Chondrocyte (in vitro differentiated cells): ENCODE results near the gene HS6ST2. TPM values are rescaled to one million over a fixed set of nuclear protein-coding genes. Genes with fewer than 3 reads are reported as not detected.

Experiments used
- DNase-seq: peaks from one replicate; pipeline ENCODE4 v3.0.0; 2021; ENCODE audit warnings: mixed read lengths, low spot score
- H3K27ac Mint-ChIP-seq: one replicate; pipeline ENCODE4 v1.8.0; 2021; ENCODE audit warnings: mild to moderate bottlenecking, moderate library complexity, mixed read lengths; ENCODE audit not compliant: unreplicated experiment
- H3K27me3 Mint-ChIP-seq: 2 replicates; pipeline ENCODE4 v1.8.0; 2021; ENCODE audit warnings: low read depth, mixed read lengths
- H3K36me3 Mint-ChIP-seq: 2 replicates; pipeline ENCODE4 v1.8.0; 2021; ENCODE audit warnings: low read depth, mixed read lengths
- H3K4me1 Mint-ChIP-seq: 2 replicates; pipeline ENCODE4 v1.8.0; 2021; ENCODE audit warnings: low read depth, mild to moderate bottlenecking, mixed read lengths
- H3K4me3 Mint-ChIP-seq: one replicate; pipeline ENCODE4 v1.8.0; 2021; ENCODE audit warnings: mild to moderate bottlenecking, moderate library complexity, mixed read lengths; ENCODE audit not compliant: unreplicated experiment
- H3K9me3 Mint-ChIP-seq: 2 replicates; pipeline ENCODE4 v1.8.0; 2021; ENCODE audit warnings: low read depth, mixed read lengths
- total RNA-seq: library from RNA; stranded (reverse); gene quantifications from 3 replicates; pipeline ENCODE4 v1.2.1, GENCODE V29; 2021
- TF ChIP-seq, protein P1 (sequence below): fragments of 200-600 bp; sonication (generic); IDR thresholded peaks from 2 replicates; pipeline ENCODE4 v1.5.0; 2021; ENCODE audit warnings: antibody characterized with exemption, mild to moderate bottlenecking, moderate library complexity

Gene HS6ST2
- total RNA-seq, 1 donor from 2014 or later, result 1.9 TPM

DNA sequence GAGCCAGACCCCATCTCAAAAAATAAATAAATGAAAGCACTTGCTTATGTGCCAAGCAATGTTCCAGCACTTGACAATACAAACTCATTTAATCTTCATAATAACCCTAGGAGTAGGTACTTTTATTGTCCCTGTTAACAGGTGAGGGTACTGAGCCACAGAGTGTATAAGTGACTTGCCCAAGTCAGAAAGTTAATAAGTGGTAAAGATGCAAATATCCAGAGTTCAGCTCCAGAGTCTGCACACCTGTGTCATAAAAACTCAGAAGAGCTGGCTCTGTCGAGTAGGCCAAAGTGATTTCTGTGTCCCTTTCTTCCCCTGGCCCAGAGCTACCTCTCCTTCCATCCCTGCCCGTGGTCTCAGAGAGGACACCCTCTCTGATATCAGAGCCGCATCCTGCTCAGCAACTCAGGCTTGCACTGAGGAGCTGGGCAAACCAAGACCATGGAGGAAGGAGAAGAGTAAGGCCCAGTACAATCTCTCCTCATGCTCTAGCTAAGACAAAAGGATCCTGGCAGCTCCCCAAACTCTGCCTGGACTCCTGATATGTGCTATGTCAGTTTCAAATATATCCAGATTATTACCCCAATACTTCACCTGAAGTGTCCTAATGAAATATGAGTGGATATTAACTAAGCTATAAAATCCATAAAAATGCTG, 136.3 kb downstream of the HS6ST2 start:
- DNase-seq, result no peak
- Mint-ChIP-seq H3K36me3 (no peaks in the 10 kb centered on the region), H3K27ac (no peak overlapping the region), H3K27me3 (no peaks in the 10 kb centered on the region), H3K4me1 (no peaks in the 10 kb centered on the region), H3K9me3 (no peaks in the 10 kb centered on the region), H3K4me3 (no peak overlapping the region)
- TF ChIP-seq, protein P1, sequence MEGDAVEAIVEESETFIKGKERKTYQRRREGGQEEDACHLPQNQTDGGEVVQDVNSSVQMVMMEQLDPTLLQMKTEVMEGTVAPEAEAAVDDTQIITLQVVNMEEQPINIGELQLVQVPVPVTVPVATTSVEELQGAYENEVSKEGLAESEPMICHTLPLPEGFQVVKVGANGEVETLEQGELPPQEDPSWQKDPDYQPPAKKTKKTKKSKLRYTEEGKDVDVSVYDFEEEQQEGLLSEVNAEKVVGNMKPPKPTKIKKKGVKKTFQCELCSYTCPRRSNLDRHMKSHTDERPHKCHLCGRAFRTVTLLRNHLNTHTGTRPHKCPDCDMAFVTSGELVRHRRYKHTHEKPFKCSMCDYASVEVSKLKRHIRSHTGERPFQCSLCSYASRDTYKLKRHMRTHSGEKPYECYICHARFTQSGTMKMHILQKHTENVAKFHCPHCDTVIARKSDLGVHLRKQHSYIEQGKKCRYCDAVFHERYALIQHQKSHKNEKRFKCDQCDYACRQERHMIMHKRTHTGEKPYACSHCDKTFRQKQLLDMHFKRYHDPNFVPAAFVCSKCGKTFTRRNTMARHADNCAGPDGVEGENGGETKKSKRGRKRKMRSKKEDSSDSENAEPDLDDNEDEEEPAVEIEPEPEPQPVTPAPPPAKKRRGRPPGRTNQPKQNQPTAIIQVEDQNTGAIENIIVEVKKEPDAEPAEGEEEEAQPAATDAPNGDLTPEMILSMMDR, result no peak

DNA sequence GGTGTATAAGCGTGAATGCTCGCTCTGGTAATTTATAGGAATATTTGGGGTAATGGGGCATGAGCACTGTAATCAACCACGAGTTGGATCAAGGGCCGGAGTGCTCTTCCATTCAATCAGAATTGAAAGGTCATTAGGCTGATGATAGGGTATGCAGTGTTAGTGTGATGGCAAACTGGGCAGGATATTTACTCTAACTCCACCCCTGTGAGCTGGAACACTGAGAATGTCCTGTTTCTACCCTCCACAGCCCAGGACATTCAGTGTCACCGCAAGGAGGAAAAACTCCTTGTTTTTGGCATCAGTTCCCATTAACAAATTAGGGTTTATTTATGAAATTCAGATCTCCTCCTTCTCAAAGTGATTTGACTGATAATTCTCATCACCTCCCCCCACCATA, 137.8 kb downstream of the HS6ST2 start:
- H3K27ac Mint-ChIP-seq, result no peak overlapping the region
- no peak for DNase-seq
- TF ChIP-seq, protein P1, result no peak
- H3K9me3 Mint-ChIP-seq, result no peaks in the 10 kb centered on the region
- no peaks in the 10 kb centered on the region for H3K36me3 Mint-ChIP-seq
- H3K27me3 Mint-ChIP-seq, result no peaks in the 10 kb centered on the region
- H3K4me1 Mint-ChIP-seq, result no peaks in the 10 kb centered on the region
- H3K4me3 Mint-ChIP-seq, result no peak overlapping the region

DNA sequence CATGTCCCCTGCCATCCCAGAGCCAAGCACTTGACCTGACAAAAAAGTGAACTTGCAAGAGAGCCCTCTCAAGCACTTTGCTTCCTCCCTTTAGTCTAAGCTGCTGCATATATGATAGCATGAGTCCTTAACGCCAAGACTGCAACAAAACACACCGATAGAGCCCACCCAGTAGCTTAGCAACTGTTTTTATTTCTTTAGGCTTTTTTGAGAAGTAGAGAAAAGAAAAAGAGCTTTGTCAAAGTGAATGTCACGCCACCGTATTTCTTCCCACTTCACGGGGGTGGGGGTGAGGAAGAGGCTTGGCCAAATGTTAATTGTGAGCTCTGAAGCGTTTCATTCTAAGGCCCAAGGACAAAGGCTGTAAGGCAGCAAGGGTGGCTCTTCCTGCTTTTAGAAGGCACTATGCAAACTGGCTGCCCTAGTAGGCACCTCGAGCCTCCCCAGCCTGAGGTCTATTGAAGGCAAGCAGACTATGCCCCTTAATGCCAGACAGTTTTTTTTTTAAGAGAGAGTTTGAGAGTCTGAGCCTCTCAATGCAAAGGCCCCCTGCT, 138.6 kb downstream of the HS6ST2 start:
- Mint-ChIP-seq H3K27ac (no peak overlapping the region), H3K4me3 (no peak overlapping the region), H3K27me3 (no peaks in the 10 kb centered on the region), H3K36me3 (no peaks in the 10 kb centered on the region), H3K9me3 (no peaks in the 10 kb centered on the region), H3K4me1 (no peaks in the 10 kb centered on the region)
- no peak for DNase-seq
- TF ChIP-seq, protein P1, result no peak

DNA sequence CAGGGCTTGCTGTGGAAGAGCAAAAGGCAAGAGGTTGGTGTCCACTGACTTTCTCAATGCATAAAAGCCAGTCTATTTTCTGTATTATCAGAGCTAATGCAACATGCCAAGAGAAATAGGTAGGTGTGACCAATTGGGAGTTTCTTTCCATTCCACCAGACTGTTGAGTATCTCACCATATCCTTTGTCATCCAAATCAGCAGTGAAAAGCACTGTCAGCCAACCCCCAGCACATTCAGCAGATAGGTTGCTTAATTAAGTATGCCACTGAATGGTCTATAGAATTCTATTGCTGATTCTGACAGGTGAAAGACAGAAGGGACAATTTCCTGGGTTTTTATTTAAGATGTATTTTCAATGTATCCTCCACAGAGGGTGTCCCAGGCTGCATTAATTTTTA, 139.8 kb downstream of the HS6ST2 start:
- H3K36me3 Mint-ChIP-seq, result no peaks in the 10 kb centered on the region

DNA sequence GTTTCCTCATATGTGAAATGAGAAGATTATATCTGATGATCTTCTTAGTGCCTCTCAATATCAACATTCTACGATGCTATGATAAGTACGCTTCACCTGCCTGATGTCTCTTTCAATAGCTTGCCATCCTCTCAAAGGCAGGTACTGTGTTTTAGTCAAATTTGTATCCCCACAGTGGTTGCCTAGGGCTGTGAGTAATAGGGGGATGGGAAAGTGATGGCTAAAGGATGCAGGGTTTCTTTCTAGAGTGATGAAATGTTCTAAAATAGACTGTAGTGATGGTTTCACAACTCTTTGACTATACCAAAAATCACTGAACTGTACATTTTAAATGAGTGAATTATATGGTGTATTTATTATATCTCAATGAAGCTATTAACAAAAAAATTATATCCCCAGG, 142.8 kb downstream of the HS6ST2 start:
- Mint-ChIP-seq H3K36me3 (no peaks in the 10 kb centered on the region), H3K4me3 (no peak overlapping the region), H3K27me3 (no peaks in the 10 kb centered on the region), H3K4me1 (no peaks in the 10 kb centered on the region), H3K9me3 (no peaks in the 10 kb centered on the region), H3K27ac (no peak overlapping the region)
- no peak for DNase-seq
- TF ChIP-seq, protein P1, result no peak

More for the DNA sequence above, 139.8 kb downstream of the HS6ST2 start:
- Mint-ChIP-seq H3K4me1 (no peaks in the 10 kb centered on the region), H3K27ac (no peak overlapping the region), H3K4me3 (no peak overlapping the region), H3K27me3 (no peaks in the 10 kb centered on the region), H3K9me3 (no peaks in the 10 kb centered on the region)
- DNase-seq, result no peak
- TF ChIP-seq, protein P1, result no peak
